ENCODE data around the gene POLR1A.

DNA sequence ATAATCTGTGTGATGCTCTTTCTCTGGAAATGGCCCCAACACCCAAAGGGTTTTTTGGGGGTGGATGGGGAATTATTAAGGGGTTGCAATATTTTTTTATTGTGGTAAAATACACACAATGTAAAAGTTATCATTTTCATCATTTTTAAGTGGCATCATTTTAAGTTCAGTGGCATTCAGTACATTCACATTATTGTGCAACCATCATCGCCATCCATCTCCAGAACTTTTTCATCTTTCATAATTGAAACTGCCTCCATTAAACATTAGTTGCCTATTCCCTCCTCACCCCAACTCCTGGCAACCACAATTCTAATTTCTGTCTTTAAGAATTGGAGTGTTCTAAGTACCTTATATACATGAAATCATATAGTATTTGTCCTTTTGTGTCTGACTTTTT is 90.0 kb downstream of the POLR1A start:
- no peak for TF ChIP-seq EP300 (IDR thresholded peaks at IDR 0.05)
- TF ChIP-seq, protein P1, sequence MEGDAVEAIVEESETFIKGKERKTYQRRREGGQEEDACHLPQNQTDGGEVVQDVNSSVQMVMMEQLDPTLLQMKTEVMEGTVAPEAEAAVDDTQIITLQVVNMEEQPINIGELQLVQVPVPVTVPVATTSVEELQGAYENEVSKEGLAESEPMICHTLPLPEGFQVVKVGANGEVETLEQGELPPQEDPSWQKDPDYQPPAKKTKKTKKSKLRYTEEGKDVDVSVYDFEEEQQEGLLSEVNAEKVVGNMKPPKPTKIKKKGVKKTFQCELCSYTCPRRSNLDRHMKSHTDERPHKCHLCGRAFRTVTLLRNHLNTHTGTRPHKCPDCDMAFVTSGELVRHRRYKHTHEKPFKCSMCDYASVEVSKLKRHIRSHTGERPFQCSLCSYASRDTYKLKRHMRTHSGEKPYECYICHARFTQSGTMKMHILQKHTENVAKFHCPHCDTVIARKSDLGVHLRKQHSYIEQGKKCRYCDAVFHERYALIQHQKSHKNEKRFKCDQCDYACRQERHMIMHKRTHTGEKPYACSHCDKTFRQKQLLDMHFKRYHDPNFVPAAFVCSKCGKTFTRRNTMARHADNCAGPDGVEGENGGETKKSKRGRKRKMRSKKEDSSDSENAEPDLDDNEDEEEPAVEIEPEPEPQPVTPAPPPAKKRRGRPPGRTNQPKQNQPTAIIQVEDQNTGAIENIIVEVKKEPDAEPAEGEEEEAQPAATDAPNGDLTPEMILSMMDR (IDR thresholded peaks at IDR 0.05) = no peak
- TF ChIP-seq POLR2A (IDR thresholded peaks at IDR 0.05) = no peak

Data from upper lobe of left lung (tissue), 4 donors.